PC-3 (cell line): ENCODE measurements around the gene OLFM2.

Experiments
- EZH2 ChIP-seq: fragments of 300-600 bp; sonication (generic); IDR thresholded peaks from one replicate; pipeline ENCODE4 v1.6.1; 2017; ENCODE audit warnings: antibody characterized with exemption, mild to moderate bottlenecking, low read length; ENCODE audit not compliant: unreplicated experiment
- TF ChIP-seq, protein P1 (sequence below): fragments of 300-600 bp; sonication (generic); conservative IDR thresholded peaks from 2 replicates; pipeline ENCODE4 v1.5.1; 2017; ENCODE audit warnings: antibody characterized with exemption, low read depth, mild to moderate bottlenecking, low read length

DNA sequence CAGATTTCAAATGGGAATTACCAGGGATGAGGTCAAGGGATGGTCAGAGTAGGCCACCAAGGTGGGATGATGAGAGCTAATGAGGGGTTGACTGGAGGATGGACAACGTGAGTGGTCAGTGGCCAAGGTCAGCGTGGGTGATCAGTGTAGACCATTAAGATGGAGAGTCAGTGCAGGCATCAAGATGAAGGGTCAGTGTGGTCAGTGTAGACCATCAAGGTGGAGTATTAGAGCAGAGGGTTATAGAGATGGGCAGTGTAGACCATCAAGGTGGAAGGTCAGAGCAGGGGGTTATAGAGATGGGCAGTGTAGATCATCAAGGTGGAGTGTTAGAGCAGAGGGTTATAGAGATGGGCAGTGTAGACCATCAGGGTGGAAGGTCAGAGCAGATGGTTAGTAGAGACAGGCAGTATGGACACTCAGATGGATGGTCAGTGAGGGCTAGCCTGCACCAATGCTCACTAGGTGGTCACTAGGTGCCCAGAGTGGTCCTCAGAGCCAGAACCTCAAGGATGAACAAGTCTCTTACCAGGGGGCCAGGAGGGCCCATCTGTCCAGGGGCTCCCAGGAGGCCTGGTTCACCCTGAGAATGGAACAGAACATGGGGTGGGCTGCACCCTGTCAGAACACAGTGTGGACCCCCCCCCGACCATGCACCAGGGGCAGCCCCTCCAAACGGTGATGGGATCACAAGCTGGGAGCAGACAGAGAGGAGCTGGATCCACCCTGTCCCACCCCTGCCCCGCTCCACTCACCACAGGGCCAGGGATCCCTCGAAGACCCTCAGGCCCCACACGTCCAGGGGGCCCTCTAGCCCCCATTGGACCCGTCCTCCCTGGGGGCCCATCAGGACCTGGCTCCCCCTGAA is 32.7 kb upstream of the OLFM2 start:
- TF ChIP-seq, protein P1, sequence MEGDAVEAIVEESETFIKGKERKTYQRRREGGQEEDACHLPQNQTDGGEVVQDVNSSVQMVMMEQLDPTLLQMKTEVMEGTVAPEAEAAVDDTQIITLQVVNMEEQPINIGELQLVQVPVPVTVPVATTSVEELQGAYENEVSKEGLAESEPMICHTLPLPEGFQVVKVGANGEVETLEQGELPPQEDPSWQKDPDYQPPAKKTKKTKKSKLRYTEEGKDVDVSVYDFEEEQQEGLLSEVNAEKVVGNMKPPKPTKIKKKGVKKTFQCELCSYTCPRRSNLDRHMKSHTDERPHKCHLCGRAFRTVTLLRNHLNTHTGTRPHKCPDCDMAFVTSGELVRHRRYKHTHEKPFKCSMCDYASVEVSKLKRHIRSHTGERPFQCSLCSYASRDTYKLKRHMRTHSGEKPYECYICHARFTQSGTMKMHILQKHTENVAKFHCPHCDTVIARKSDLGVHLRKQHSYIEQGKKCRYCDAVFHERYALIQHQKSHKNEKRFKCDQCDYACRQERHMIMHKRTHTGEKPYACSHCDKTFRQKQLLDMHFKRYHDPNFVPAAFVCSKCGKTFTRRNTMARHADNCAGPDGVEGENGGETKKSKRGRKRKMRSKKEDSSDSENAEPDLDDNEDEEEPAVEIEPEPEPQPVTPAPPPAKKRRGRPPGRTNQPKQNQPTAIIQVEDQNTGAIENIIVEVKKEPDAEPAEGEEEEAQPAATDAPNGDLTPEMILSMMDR = no peak
- TF ChIP-seq EZH2 = no peak
